GM21360 (cell line): Measurements from ENCODE around the gene COPE.

Experiments
- ATAC-seq: cut with Tn5 transposase; IDR thresholded peaks from one replicate; pipeline ENCODE4 v1.9.1; 2021; ENCODE audit warnings: mild to moderate bottlenecking, moderate library complexity; ENCODE audit not compliant: unreplicated experiment

COPE gene

DNA sequence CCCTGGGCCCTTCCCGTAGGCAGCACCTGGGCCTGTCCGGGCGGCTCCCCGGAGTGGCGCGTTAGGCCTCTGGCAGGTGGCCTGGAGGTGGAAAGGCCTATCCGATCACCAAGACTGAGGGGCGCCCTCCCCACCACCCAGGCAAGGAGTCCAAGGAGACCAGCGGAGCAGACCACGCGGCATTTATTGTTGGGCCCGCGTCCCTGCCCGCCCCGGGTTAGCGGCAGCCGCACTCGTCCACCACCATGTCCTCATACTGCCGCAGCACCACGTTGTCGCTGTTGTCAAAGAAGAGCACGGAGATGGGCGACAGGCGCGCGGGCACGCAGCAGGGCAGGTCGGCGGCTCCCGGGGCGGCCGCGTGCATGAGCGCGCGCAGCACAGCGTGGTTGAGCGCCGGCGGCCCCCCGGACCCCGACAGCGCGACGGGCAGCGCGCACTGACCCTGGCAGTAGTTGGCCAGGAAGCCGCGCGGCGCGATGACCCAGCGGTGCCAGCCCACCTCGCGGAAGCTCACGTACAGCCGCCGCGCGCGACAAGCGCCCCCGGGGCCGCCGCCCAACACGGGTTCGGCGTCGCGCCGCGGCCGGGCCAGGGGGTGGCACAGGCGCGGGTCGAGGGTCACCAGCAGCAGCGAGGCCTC, 50.7 kb downstream of the COPE start:
- ATAC-seq, result no peak

DNA sequence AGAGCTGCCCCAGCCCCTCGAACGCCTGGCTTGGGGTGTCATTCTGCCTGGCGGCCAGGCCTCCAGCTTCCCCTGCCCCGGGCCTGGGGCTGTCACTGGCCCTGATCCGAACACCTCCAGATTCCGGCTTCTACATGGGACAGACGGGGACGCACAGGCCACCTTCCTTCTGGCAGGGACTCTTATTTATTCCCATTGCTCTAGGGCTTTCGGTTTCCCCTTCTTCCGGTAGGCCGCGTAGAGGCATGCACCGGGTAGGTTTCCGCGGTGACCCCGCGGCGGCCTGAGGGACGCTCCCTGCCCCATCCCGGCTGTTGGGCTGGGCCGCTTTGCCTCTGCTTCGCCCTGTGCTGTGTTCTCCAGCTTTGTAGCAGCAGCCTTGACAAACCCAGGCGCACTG, 51.4 kb downstream of the COPE start:
- ATAC-seq, result no peak

DNA sequence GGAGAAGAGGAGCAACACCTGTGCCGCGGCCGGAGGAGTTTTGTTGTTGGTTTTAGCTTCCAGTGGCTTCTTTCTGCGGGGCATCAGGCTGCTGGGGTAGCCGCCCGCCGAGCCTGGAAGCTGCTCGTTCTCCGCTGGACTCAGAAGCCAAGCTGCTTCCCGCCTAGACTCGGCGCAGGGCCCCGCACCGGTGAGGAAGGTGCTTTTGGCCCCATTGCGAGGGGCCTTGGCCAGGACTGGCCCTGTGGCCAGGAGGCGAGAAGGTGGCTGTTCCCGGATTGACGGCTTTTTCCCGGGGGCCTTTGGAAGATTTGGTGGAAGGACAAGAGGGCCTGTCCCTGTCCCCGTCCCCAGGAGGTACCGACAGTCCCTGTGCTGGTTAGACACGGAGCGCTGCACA, 52.0 kb downstream of the COPE start:
- no peak for ATAC-seq

DNA sequence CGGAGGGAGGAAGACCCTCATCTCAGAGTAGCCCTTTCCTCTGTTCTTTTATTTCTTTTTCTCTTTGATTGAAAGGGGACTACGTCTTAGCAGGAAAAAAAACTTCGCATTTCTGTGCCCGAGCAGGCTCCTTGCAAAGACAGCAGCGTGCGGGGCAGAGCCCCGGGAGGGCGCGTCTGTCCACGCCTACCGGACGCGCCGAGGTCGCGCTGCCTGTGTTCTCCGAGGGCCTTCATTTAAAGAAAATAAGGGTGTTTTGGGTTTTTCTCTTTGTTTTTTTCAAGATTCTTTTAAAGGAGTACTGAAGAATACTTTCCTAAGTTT, 52.4 kb downstream of the COPE start:
- ATAC-seq, result no peak

DNA sequence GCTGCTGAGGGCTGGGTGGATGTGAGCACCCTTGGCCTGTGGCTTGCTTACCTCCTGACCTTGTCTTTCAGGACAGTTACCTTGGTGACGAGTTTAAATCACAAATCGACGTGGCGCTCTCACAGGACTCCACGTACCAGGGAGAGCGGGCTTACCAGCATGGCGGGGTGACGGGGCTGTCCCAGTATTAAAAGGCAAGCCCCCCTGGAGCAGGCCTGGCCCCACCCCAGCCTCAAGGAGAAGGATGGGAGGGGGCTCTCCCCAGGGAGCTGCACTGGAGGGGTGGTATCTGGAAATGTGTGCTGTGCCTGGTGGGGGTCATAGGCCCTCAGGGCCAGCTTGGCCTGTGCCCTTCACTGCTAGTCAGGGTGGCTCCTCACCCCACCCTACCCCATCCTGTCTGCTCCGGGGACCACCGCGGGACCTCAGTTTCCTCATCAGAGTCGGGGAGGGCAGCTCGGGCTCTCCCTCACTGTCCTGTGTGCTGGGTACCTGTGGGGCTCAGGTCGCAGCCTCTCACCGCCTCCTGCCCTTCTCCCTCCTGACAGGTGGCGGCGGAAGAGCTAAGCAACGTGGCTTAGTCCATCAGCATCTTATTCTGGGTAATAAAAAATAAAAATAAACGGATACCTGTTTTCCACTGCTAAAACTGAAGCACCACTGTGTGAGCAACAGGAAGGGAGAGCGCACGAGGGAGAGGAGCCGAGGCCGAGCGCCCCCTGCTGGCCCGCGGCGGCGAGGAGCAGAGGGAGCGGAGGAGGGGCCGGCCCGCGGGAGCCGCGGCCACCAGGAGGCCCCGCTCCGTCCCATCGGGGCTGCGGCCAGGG, 53.0 kb downstream of the COPE start:
- ATAC-seq, result no peak

DNA sequence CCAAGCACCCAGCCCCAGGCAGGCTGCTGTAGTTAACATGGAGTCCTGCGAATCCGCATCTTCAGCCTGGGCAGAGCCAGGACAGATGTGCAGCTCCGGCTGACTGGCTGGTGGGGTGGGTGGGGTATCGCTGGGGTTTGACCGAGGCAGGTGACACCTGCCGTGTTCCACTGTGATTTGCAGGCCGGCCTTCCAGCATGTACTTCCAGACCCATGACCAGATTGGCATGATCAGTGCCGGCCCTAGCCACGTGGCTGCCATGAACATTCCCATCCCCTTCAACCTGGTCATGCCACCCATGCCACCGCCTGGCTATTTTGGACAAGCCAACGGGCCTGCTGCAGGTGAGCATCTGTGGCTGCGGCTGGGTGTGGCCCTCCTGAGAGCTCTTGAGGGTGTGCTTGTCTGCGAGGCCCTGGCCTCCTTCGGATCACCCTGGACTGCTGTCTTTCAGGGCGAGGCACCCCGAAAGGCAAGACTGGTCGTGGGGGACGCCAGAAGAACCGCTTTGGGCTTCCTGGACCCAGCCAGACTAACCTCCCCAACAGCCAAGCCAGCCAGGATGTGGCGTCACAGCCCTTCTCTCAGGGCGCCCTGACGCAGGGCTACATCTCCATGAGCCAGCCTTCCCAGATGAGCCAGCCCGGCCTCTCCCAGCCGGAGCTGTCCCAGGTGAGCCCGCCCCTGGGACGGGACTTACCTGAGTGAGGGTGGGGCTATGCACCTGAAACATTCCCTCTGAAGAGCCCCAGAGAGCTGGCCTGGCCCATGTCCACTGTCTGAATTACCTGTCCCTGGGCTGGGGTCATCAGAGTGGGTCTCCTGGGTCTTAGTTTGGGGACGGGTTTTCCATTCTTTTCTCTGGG, 53.8 kb downstream of the COPE start:
- ATAC-seq, result no peak

DNA sequence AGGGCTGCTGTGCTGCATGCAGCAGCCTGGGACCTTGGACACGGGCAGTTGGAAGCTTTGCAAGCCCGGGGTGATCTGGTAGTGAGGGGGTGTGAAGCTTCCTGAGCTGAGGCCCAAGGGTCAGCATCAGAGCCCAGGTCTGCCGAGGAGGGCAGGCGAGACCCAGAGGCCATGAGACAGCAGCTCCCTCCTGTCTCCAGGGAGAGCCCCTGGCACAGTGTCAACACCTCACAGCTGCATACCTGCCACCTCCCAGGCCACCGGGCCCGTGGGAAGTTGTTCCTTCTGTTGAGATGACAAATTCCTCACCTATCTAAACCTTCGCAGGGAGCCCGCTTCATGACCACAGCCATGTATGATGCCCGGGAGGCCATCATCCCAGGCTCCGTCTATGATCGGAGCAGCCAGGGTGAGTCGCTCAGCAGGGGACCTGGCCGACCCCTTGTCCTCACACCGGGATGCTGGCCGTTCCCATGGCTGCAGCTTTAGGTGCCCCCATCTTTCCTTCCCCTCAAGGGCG, 55.3 kb downstream of the COPE start:
- no peak for ATAC-seq

DNA sequence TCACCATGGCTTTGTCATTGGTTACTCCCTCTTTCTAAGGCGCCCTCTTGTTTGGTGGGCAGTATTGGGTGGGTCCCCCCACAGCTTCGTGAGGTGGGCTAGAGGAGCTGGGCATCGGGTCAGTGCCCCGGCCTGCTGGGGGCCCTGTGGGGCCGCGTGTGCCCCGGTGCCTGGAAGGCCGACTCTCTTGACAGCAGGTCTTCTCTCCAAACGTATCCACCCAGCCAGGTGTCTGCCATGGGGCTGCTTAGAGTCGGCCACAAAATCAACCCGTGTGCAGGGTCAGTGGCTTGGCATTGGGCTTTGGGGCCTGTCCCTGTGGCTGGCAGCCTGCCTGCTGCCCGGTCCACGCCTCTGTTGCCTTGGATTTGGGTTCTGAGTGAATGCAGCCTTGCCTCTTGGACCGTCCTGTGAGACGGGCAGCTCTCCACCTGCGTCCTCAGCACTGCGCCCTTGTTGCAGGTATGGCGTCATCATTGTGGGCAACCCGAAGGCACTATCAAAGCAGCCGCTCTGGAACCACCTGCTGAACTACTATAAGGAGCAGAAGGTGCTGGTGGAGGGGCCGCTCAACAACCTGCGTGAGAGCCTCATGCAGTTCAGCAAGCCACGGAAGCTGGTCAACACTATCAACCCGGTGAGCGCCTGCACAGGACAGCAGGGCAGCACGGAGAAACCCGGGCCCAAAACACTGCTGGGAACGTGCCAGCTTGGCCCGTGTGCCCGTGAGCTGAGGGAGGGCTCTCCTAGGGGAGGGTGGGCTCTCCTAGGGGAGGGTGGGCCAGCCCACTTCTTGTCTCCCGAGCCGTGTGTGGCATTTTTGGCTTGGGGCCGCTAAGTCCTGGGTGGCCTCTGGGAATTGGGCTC, 56.0 kb downstream of the COPE start:
- no peak for ATAC-seq

DNA sequence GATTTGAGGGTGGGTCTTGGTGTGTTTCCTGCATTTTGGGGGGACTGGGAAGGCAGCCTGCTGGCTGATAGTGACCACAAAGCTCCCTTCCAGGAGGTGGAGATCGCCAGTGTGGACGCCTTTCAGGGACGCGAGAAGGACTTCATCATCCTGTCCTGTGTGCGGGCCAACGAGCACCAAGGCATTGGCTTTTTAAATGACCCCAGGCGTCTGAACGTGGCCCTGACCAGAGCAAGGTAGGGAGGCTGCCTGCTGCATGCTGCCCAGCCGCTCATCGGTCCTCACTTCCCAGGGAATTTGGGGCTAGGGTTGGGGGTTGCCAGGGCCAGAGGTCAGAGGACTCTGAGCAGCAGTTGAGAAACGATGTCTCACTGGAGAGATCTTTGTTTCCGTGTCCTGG, 57.3 kb downstream of the COPE start:
- no peak for ATAC-seq

DNA sequence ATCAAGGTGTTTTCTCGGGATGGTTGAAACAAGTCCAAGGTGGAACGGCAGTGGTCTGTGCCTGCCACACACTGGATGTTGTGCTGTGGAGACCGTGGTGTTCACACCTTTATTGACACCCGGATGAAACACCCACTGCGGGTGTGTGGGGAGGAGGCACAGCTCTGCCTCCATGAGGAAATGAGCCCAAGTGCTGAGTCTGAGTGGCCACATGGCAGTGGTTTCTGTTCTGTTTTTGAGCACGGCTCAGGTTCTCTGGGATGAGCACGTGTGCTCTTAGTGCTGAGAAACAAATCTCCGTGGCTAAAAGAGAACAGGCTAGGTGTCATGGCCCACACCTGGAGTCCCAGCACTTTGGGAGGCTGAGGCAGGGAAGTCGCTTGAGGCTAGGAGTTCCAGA, 58.0 kb downstream of the COPE start:
- no peak for ATAC-seq

DNA sequence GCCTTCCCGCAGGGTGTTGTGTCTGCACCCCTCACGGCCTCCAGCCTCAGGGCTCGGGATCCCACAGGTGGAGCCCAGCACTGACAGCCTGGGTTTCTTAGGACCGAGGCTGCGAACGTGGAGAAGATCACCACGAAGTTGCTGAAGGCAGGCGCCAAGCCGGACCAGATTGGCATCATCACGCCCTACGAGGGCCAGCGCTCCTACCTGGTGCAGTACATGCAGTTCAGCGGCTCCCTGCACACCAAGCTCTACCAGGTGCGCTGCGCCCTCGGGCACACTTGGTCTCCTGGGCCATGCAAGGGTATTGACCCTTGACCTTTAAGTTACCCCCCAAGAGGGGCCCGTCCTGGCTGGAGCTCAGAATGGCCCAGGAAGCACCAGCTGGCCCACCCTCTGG, 58.5 kb downstream of the COPE start:
- ATAC-seq, result no peak

DNA sequence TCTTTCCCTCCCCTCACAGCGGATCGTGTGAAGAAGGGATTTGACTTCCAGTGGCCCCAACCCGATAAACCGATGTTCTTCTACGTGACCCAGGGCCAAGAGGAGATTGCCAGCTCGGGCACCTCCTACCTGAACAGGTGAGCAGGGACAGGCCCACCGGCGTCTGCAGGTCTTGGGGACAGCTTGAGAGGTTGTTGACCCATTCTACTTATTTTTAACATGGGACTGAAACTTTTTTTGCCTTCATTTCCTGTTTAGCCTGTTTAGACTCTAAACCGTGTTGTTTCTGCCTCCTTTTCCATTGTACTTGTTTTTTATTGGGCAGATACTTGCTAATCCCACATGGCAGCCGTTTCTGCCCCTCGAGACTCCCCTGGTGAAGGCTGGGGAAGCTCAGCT, 58.9 kb downstream of the COPE start:
- no peak for ATAC-seq

DNA sequence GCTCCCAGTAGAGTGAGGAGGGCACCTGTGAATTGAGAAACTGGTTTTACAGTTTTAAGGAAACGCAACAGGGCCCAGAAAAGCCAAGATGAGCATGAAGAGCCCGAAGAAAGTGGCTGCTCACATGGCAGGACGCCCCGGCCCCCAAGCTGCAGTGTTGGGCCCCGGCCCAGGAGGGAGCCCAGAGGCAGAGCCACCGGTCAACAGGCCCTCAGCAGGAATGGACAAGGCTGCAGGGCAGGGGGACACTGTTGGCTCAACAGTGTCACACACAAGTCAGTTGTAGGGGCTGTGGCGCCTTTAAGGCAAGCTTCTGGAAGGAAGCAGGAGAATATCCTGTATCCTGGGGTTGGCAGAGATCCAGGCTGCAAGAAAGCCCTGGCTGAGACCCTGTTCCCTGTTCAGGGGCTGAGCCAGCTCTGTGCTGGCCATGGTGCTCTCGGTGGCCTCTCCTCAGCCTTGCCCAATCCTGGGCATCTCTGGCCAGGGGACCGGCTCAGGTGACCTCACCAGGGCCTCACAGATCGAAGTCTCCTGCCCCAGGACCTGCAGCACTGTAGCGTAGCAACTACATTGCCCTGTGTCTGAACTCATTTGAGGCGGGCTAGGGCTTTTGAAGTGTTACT, 59.4 kb downstream of the COPE start:
- ATAC-seq, result no peak

DNA sequence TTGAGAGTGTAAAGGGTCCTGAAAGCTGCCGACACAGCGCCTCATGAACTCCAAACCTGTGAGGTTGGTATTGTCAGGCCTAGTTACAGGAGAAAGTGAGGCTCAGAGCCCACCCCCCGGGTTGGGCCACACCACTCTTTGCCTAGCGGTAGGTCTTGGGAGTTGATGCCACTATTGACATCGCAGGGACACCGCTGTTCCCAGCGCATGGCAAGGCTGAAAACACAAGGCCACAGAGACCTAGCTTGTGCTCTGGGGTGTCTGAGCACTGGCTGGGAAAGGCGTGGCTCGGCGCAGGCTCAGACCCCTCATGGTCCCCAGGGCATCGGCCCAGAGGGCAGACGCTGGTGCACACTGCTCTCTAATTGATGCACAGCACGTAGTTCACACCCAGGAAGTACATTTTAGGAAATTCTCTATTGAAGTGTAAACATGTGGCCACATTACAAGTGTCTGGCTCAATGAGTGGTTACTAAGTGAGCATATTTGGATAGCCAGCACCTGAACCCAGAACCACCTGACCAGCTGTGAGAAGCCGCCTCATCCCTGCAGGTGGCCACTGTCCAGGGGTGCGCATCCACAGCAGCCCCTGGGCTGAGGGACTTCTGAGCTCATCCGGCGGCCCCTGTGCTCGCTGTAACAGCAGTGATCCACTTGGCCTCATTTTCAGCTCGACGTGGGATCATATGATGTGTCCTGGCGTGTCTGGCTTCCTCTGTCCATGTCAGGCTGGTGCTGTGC, 60.1 kb downstream of the COPE start:
- ATAC-seq, result no peak

DNA sequence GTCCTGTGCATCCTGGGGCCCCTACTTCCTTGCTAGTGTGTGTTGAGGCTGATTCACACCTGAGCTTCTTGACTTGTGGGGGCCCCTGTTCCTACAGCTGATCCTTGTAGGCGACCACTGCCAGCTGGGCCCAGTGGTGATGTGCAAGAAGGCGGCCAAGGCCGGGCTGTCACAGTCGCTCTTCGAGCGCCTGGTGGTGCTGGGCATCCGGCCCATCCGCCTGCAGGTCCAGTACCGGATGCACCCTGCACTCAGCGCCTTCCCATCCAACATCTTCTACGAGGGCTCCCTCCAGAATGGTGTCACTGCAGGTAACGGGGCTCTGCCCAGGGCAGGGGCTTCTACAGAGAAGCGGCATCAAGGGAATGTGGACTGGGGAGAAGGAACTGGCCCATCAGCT, 62.0 kb downstream of the COPE start:
- no peak for ATAC-seq

DNA sequence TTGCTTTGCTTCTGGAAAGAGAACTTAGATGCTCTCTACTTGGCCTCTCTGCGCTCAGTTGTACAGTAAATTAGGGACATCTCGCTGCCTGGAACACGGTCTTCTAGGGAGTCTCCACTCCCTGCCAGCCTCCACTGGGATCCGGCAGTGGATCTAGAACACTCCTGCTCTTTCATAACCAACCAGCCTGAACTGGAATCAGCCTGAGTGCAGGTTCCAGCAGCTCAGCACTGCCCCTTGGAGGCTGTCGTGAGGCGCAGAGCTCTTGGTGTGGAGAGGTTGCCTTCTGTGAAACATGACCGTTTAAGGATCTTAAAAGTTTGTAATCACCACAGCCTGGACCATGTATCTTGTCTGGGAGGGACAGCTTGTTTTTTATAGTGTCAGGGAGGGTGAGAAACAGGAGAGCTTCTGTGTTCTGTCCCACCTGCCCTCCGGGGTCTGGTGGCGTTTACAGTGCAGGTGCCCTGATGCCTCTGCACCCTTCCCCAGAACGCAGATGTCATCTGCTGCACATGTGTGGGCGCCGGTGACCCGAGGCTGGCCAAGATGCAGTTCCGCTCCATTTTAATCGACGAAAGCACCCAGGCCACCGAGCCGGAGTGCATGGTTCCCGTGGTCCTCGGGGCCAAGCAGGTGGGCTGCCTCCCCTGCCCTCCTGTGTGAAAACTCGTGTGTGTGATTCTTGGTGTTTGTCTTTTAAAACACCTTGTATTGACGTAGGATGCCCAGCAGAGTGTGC, 62.6 kb downstream of the COPE start:
- ATAC-seq, result no peak

DNA sequence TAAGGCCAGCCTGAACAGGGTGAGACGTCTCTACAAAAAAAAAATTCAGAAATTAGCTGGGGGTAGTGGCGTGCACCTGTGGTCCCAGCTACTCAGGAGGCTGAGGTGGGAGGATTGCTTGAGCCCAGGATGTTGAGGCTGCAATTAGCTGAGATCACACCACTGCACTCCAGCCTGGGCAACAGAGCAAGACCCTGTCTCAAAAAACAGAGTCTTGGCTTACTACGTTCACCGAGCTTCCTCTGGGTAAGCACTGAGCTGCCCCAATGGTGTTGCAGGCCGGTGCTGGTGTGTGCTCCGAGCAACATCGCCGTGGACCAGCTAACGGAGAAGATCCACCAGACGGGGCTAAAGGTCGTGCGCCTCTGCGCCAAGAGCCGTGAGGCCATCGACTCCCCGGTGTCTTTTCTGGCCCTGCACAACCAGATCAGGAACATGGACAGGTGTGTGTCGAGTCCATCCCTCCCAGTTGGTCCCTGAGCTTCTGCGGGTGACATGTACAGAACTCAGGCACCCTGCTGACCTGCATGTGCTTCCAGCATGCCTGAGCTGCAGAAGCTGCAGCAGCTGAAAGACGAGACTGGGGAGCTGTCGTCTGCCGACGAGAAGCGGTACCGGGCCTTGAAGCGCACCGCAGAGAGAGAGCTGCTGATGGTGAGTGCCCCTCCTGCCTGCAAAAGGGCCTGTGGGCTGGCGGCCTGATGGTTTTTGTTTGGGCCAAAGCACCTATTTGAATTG, 63.4 kb downstream of the COPE start:
- no peak for ATAC-seq

DNA sequence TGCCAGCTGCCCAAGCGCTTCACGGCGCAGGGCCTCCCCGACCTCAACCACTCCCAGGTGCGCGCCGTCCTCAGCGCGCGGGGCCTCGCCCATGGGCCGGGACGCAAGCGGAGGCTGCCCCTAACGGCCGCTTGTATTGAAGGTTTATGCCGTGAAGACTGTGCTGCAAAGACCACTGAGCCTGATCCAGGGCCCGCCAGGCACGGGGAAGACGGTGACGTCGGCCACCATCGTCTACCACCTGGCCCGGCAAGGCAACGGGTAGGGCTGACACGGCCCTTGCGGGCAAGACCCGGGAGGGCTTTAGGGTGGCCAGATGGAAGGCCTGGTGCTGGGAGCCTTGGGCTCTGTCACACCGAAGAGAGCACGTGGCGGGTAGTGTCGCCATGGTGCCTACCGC, 64.2 kb downstream of the COPE start:
- no peak for ATAC-seq
